GM12878 (cell line): ENCODE data around the gene CTSF. TPM values are rescaled to one million over a fixed set of nuclear protein-coding genes. Genes with fewer than 3 reads are reported as not detected.

Source experiments
- DPF2 ChIP-seq: fragments of 450-650 bp; IDR thresholded peaks from 2 replicates; pipeline ENCODE4 v1.6.1; 2017; ENCODE audit warnings: mild to moderate bottlenecking
- ETV6 ChIP-seq, 2 experiments: fragments of 450-650 bp in 1 of 2; IDR thresholded peaks in 1 of 2; conservative IDR thresholded peaks in 1 of 2; 2 replicates each; pipeline ENCODE4 v1.6.1; 2014; ENCODE audit warnings: antibody characterized with exemption in 1 of 2, borderline replicate concordance in 1 of 2, low read depth in 1 of 2, mild to moderate bottlenecking in 1 of 2, moderate library complexity in 1 of 2
- EZH2 ChIP-seq: IDR thresholded peaks from 2 replicates; pipeline ENCODE4 v1.6.1; 2012; ENCODE audit warnings: low read depth, mild to moderate bottlenecking, control low read depth, inconsistent platforms, low read length, borderline replicate concordance; ENCODE audit not compliant: control insufficient read depth
- MTA2 ChIP-seq: fragments of 450-650 bp; IDR thresholded peaks from 2 replicates; pipeline ENCODE4 v1.6.1; 2016; ENCODE audit warnings: low read depth, mild to moderate bottlenecking, moderate library complexity
- MTA3 ChIP-seq: IDR thresholded peaks from 2 replicates; pipeline ENCODE4 v1.6.1; 2012; ENCODE audit warnings: low read length, inconsistent platforms, borderline replicate concordance
- SMC3 ChIP-seq: IDR thresholded peaks from 2 replicates; pipeline ENCODE4 v1.6.1; 2011; ENCODE audit warnings: low read length, improper control_type of control experiment, borderline replicate concordance
- SUZ12 ChIP-seq: fragments of 200-600 bp; sonication (generic); IDR thresholded peaks from one replicate; pipeline ENCODE4 v1.6.1; 2018; ENCODE audit warnings: antibody characterized with exemption, mild to moderate bottlenecking; ENCODE audit not compliant: unreplicated experiment
- ZNF24 ChIP-seq: fragments of 450-650 bp; IDR thresholded peaks from 2 replicates; pipeline ENCODE4 v1.6.1; 2017; ENCODE audit warnings: antibody characterized with exemption, mild to moderate bottlenecking
- ZNF592 ChIP-seq: fragments of 450-650 bp; IDR thresholded peaks from 2 replicates; pipeline ENCODE4 v1.6.1; 2017; ENCODE audit warnings: mild to moderate bottlenecking, moderate library complexity
- polyA plus RNA-seq, 11 experiments: library from polyadenylated mRNA; depleted of rRNA in 4 of 11; unstranded in 6 of 11; stranded (reverse) in 5 of 11; fragments of >200 nt; fragmentation: Nextera tagmentation in 4 of 11; fragmentation: Illumina TruSeq in 1 of 11; extraction: Ambion mirVana in 4 of 11; extraction: Trizol in 1 of 11; gene quantifications; 1 replicate in 1 of 11; 2 replicates in 10 of 11; pipeline versions ENCODE4 v1.2.1 to v1.2.3, GENCODE V29; 2011 to 2016; ENCODE audit warnings: inconsistent platforms in 2 of 11, missing spikeins in 2 of 11, low read depth in 1 of 11
- total RNA-seq, 4 experiments: library from RNA; depleted of rRNA in 3 of 4; stranded (reverse); fragments of >200 nt in 3 of 4; fragmentation: Illumina TruSeq in 1 of 4; extraction: Trizol in 1 of 4; gene quantifications; 2 replicates each; pipeline versions ENCODE4 v1.2.1 to v1.2.3, GENCODE V29; 2013 to 2021

The CTSF gene
- total and polyA plus RNA-seq, 10 of the 15 experiments (the other 5 are each of a cell fraction or from before 2014, with no cell fraction given) = 0.11 to 0.41 (median 0.26) TPM; not detected in 4

GRCh38 chr11:66569076-66569475 lies 670 bp upstream of the CTSF start (continued):
- TF ChIP-seq ETV6 (conservative IDR thresholded peaks at IDR 0.05 in 1 of 2, IDR thresholded peaks at IDR 0.05 in 1 of 2; ENCODE audit: borderline replicate concordance in 1 of 2, low read depth in 1 of 2) (no peak), MTA3 (no peak), ZNF24 (no peak), ZNF592 (no peak), EZH2 (no peak), MTA2 (no peak), SUZ12 (no peak), SMC3 (no peak), DPF2 (no peak)
